A549 (cell line): Measurements from ENCODE around the gene SLC37A1. TPM values are rescaled to one million over a fixed set of nuclear protein-coding genes. Genes with fewer than 3 reads are reported as not detected.

Experiments
- ATAC-seq, 2 experiments: fragments of 200-7000 bp in 1 of 2; fragments of >200 bp in 1 of 2; cut with Nextera tagmentation in 1 of 2; cut with Tn5 transposase in 1 of 2; 3 replicates each; pipeline versions ENCODE4 v1.8.0 to v1.9.1; 2018 to 2020; ENCODE audit warnings: mild to moderate bottlenecking in 1 of 2, moderate library complexity in 1 of 2
- CTCF ChIA-PET: fragments of 300-600 bp; sonication (Branson Sonifier 250); formaldehyde crosslinking; extraction: SDS; loops from one replicate; lab custom pipeline; 2021; ENCODE audit warnings: antibody characterized with exemption, inconsistent platforms; lab: Yijun Ruan, JAX
- POLR2A ChIA-PET: fragments of 350-600 bp; formaldehyde crosslinking; extraction: SDS; loops from one replicate; lab custom pipeline; 2021; ENCODE audit warnings: antibody characterized with exemption, inconsistent platforms; lab: Yijun Ruan, JAX
- DNase-seq, 2 experiments: peaks; one replicate each; pipeline versions ENCODE4 v3.0.0 to v3.0.0-alpha.2; 2011 to 2016; ENCODE audit warnings: low read depth in 1 of 2, low spot score in 1 of 2
- FAIRE-seq: peaks from 2 replicates; lab custom pipeline; 2011; peaks lifted over from hg19 to GRCh38; lab: Jason Lieb, UNC
- H3K27ac ChIP-seq, 2 experiments: fragments of >200 bp; sonication (Bioruptor Twin); formaldehyde crosslinking; 3 replicates each; pipeline ENCODE4 v1.5.1; 2016 to 2017
- H3K4me1 ChIP-seq: fragments of >200 bp; sonication (Bioruptor Twin); formaldehyde crosslinking; 3 replicates; pipeline ENCODE4 v1.6.1; 2016
- H3K4me2 ChIP-seq: fragments of >200 bp; sonication (Bioruptor Twin); formaldehyde crosslinking; 3 replicates; pipeline ENCODE4 v1.6.1; 2016
- H3K4me3 ChIP-seq: fragments of >200 bp; sonication (Bioruptor Twin); formaldehyde crosslinking; 3 replicates; pipeline ENCODE4 v1.5.1; 2016
- H3K9me3 ChIP-seq: fragments of >200 bp; sonication (Bioruptor Twin); formaldehyde crosslinking; 3 replicates; pipeline ENCODE4 v1.6.1; 2016
- BHLHE40 ChIP-seq: IDR thresholded peaks from 2 replicates; pipeline ENCODE4 v1.6.1; 2012; ENCODE audit warnings: low read depth, low read length, inconsistent platforms
- CTCF ChIP-seq: fragments of >200 bp; sonication (Bioruptor Twin); formaldehyde crosslinking; IDR thresholded peaks from 3 replicates; pipeline ENCODE4 v1.5.1; 2016
- ELK1 ChIP-seq: fragments of 150-350 bp; IDR thresholded peaks from 2 replicates; pipeline ENCODE4 v1.6.1; 2014; ENCODE audit warnings: low read depth, mild to moderate bottlenecking, low read length
- GATA3 ChIP-seq: IDR thresholded peaks from 2 replicates; pipeline ENCODE4 v1.6.1; 2012; ENCODE audit warnings: borderline replicate concordance
- HOXA7 ChIP-seq: fragments of 250-450 bp; sonication (Bioruptor Pico); IDR thresholded peaks from 2 replicates; pipeline ENCODE4 v1.5.0; 2020; ENCODE audit warnings: mild to moderate bottlenecking, moderate library complexity
- KDM5A ChIP-seq: fragments of 200-600 bp; sonication (generic); IDR thresholded peaks from 2 replicates; pipeline ENCODE4 v1.6.1; 2016; ENCODE audit warnings: antibody characterized with exemption, mild to moderate bottlenecking
- MAX ChIP-seq: IDR thresholded peaks from 2 replicates; pipeline ENCODE4 v1.6.1; 2012
- MAZ ChIP-seq: fragments of 150-350 bp; IDR thresholded peaks from 2 replicates; pipeline ENCODE4 v1.6.1; 2014; ENCODE audit warnings: antibody characterized with exemption, low read depth, low read length, borderline replicate concordance
- POLR2AphosphoS2 ChIP-seq: conservative IDR thresholded peaks from 2 replicates; pipeline ENCODE4 v1.6.1; 2012; ENCODE audit warnings: low read length, improper control_type of control experiment, inconsistent platforms
- RARB ChIP-seq: fragments of 250-450 bp; sonication (Bioruptor Pico); IDR thresholded peaks from 2 replicates; pipeline ENCODE4 v1.8.0; 2021; ENCODE audit warnings: mild to moderate bottlenecking, moderate library complexity
- REST ChIP-seq: fragments of 200-600 bp; sonication (generic); IDR thresholded peaks from 2 replicates; pipeline ENCODE4 v1.6.1; 2016; ENCODE audit warnings: antibody characterized with exemption, mild to moderate bottlenecking, moderate library complexity
- SREBF2 ChIP-seq: fragments of 450-650 bp; IDR thresholded peaks from 2 replicates; pipeline ENCODE4 v1.6.1; 2014; ENCODE audit warnings: mild to moderate bottlenecking, moderate library complexity
- ZFP36 ChIP-seq: fragments of 450-650 bp; IDR thresholded peaks from 2 replicates; pipeline ENCODE4 v1.6.1; 2014; ENCODE audit warnings: borderline replicate concordance; ENCODE audit not compliant: partially characterized antibody
- ZSCAN20 ChIP-seq: fragments of 250-450 bp; sonication (Bioruptor Pico); IDR thresholded peaks from 2 replicates; pipeline ENCODE4 v1.8.0; 2022; ENCODE audit warnings: mild to moderate bottlenecking, moderate library complexity
- WGBS: methylation state at CpG from one replicate; pipeline ENCODE4 v1.1.6; 2017; ENCODE audit errors: missing lambda C conversion rate; 5-methylcytosine and 5-hydroxymethylcytosine counted together
- polyA plus RNA-seq, 4 experiments: library from polyadenylated mRNA; depleted of rRNA in 3 of 4; stranded (reverse); fragments of >200 nt; fragmentation: RNase III in 1 of 4; extraction: RNeasy Plus Mini Kit Qiagen cat#74134 plus additional on column Dnase treatment in 1 of 4; gene quantifications; 2 replicates in 3 of 4; 3 replicates in 1 of 4; pipeline ENCODE4 v1.2.3, GENCODE V29; 2011 to 2017

The SLC37A1 gene
- polyA plus RNA-seq, 2 of the 4 experiments (the other 2 are of a cell fraction) = 1.9 to 2.1 TPM

- ATAC-seq = no peak
- no peak for FAIRE-seq
- H3K4me2 ChIP-seq = no peak overlapping the region
- TF ChIP-seq REST (no peak), HOXA7 (CRISPR knock-in tag) (no peak), CTCF (no peak), BHLHE40 (no peak), KDM5A (no peak), MAZ (no peak), ELK1 (no peak), MAX (no peak), GATA3 (no peak), SREBF2 (no peak), ZSCAN20 (CRISPR knock-in tag) (no peak), RARB (CRISPR knock-in tag) (no peak)
- H3K4me3 ChIP-seq = no peak overlapping the region
- no peaks in the 10 kb centered on the region for H3K4me1 ChIP-seq
- no peak for DNase-seq
- ChIA-PET POLR2A (no interaction called here), CTCF (interaction anchor here (1.0 to 1.8 kb wide), 3 partner anchors 14 to 295 kb away, joined by 3 to 5 read pairs (median 3); no protein-coding TSS in a partner anchor)
- WGBS = 69% methylated on average over 9 of the region's 16 CpGs
- H3K27ac ChIP-seq = no peak overlapping the region
- H3K9me3 ChIP-seq = no peaks in the 10 kb centered on the region
Measured at GRCh38 chr21:42565206-42565810, 51.7 kb downstream of the SLC37A1 start.

GRCh38 chr21:42565886-42566523 lies 52.4 kb downstream of the SLC37A1 start:
- ChIA-PET POLR2A (no interaction called here), CTCF (interaction anchor here (1.0 to 1.8 kb wide), 2 partner anchors 13 to 27 kb away, joined by 3 to 5 read pairs; no protein-coding TSS in a partner anchor)
- FAIRE-seq (no peak), DNase-seq (no peak), ATAC-seq (no peak)
- WGBS = 90% methylated on average over 9 of the region's 13 CpGs
- Histone ChIP-seq H3K4me2 (no peak overlapping the region), H3K9me3 (no peaks in the 10 kb centered on the region), H3K4me1 (no peaks in the 10 kb centered on the region), H3K4me3 (no peak overlapping the region), H3K27ac (no peak overlapping the region)
- TF ChIP-seq POLR2AphosphoS2 (no peak), ZFP36 (no peak)
